IPS DF 6.9 (cell line): Measurements from ENCODE around the gene SPATA2.

Source experiments
- DNase-seq: peaks from one replicate; pipeline ENCODE4 v3.0.0-alpha.2; 2013; ENCODE audit warnings: low read depth, low spot score
- H3K27ac ChIP-seq: one replicate; pipeline ENCODE4 v1.5.1; 2013; ENCODE audit warnings: low read length, control low read depth
- H3K27me3 ChIP-seq: 2 replicates; pipeline ENCODE4 v1.6.1; 2013; ENCODE audit warnings: mild to moderate bottlenecking, low read length; ENCODE audit not compliant: control insufficient read depth, insufficient read depth
- H3K36me3 ChIP-seq: 2 replicates; pipeline ENCODE4 v1.6.1; 2013; ENCODE audit warnings: low read length; ENCODE audit not compliant: control insufficient read depth, insufficient read depth
- H3K4me1 ChIP-seq: 2 replicates; pipeline ENCODE4 v1.6.1; 2013; ENCODE audit warnings: low read length; ENCODE audit not compliant: control insufficient read depth, insufficient read depth
- H3K4me3 ChIP-seq: 2 replicates; pipeline ENCODE4 v1.5.1; 2013; ENCODE audit warnings: mild to moderate bottlenecking, low read length
- H3K9me3 ChIP-seq: 2 replicates; pipeline ENCODE4 v1.6.1; 2013; ENCODE audit warnings: low read length, inconsistent platforms; ENCODE audit not compliant: control insufficient read depth, insufficient read depth
- WGBS: extraction: QIAGEN DNeasy Blood & Tissue Kit; methylation state at CpG from one replicate; pipeline ENCODE4 v1.1.7; 2013; ENCODE audit warnings: mixed read lengths, missing lambda C conversion rate; ENCODE audit not compliant: insufficient read length, insufficient coverage; 5-methylcytosine and 5-hydroxymethylcytosine counted together

Gene SPATA2

DNA sequence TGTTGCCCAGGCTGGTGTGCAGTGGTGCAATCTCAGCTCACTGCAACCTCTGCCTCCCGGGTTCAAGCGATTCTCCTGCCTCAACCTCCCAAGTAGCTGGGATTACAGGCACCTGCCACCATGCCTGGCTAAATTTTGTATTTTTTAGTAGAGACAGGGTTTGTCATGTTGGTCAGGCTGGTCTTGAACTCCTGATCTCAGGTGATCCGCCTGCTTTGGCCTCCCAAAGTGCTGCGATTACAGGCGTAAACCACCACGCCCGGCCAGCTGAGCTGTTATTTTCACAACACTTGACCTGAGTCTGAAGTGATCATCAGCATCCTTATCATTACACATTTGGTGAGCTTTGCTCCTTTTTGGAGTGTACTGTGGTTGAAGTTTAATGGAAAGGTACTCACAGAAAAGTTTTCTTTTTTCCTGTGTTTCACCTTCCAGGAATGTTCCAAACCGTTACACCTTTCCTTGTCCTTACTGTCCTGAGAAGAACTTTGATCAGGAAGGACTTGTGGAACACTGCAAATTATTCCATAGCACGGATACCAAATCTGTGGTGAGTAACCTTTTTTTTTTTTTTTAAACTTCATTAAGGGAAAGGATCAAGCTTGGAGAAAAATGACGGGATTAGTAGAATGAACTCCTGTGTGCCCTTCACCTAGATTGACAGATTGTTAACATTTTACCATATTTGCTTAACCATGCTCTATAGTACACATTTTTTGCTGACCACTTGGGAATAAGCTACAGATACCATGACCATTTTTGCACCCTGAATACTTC lies 30.6 kb upstream of the SPATA2 start:
- no peak for DNase-seq
- Histone ChIP-seq H3K27me3 (no peaks in the 10 kb centered on the region), H3K9me3 (no peaks in the 10 kb centered on the region), H3K4me1 (no peaks in the 10 kb centered on the region), H3K36me3 (peaks cover 17% of the 10 kb centered on the region), H3K4me3 (no peak overlapping the region), H3K27ac (no peak overlapping the region)
- no CpG with 5 or more reads among the region's 10 CpGs for WGBS

DNA sequence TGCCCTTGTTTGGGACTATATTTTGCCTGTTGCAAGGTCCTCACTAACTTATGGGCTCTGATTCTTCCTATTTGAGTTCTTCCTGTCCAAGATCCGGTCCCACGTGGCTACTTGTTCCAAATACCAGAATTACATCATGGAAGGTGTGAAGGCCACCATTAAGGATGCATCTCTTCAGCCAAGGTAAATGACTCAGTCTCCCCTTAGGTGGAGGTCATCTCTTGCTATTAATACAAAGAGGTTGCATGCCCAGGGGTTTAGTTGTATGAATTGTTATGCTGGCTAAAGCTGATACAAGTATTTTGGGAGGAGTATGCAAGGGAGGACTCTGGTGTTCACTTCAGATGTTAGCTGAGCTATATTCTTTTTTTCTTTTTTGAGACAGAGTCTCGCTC lies 30.0 kb upstream of the SPATA2 start:
- DNase-seq = no peak
- Histone ChIP-seq H3K9me3 (no peaks in the 10 kb centered on the region), H3K27ac (no peak overlapping the region), H3K4me1 (no peaks in the 10 kb centered on the region), H3K4me3 (no peak overlapping the region), H3K36me3 (peaks cover 14% of the 10 kb centered on the region), H3K27me3 (no peaks in the 10 kb centered on the region)
- WGBS = no CpG with 5 or more reads among the region's 3 CpGs

DNA sequence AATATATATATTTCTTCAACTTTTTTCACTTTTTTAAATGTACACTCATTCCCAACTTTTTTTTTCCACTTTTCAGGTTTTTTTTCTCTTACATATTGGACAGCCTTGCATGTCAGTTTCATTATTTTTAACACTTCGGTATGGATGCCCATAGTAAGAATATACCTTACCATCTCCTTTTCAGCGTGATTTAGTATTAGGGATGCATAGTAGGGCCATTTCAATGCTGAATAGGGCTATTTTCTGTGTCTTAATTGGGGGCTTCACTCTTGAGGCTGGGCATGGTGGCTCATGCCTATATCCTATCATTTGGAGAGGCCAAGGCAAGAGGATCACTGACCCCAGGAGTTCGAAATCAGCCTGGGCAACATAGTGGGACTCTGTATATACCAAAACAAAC lies 27.6 kb upstream of the SPATA2 start:
- WGBS = no CpG with 5 or more reads among the region's 3 CpGs
- H3K27ac ChIP-seq = no peak overlapping the region
- H3K4me1 ChIP-seq = no peaks in the 10 kb centered on the region
- no peak overlapping the region for H3K4me3 ChIP-seq
- H3K9me3 ChIP-seq = no peaks in the 10 kb centered on the region
- DNase-seq = no peak
- no peaks in the 10 kb centered on the region for H3K27me3 ChIP-seq
- peaks cover 10% of the 10 kb centered on the region; the same call in 1 of the 2 replicates for H3K36me3 ChIP-seq

DNA sequence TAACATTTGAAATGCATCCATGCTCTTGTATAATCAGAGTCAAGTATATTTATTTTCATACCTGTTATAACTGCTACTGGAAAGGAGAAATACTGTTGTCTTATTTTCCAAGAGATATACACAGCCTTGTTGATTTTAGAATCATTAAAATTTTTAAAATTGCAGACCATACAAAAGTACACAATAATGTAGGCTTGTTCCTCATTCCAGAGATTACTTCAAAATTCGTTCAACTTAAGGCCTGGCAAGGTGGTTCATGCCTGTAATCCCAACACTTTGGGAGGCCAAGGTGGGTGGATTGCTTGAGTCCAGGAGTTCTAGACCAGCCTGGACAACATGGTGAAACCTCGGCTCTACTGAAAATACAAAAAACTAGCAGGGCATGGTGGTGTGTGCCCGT lies 27.0 kb upstream of the SPATA2 start:
- H3K4me1 ChIP-seq = no peaks in the 10 kb centered on the region
- H3K27ac ChIP-seq = no peak overlapping the region
- no peak overlapping the region for H3K4me3 ChIP-seq
- no peaks in the 10 kb centered on the region for H3K27me3 ChIP-seq
- no peak for DNase-seq
- no peaks in the 10 kb centered on the region for H3K9me3 ChIP-seq
- peaks cover 10% of the 10 kb centered on the region; the same call in 1 of the 2 replicates for H3K36me3 ChIP-seq
- no CpG with 5 or more reads among the region's 3 CpGs for WGBS

DNA sequence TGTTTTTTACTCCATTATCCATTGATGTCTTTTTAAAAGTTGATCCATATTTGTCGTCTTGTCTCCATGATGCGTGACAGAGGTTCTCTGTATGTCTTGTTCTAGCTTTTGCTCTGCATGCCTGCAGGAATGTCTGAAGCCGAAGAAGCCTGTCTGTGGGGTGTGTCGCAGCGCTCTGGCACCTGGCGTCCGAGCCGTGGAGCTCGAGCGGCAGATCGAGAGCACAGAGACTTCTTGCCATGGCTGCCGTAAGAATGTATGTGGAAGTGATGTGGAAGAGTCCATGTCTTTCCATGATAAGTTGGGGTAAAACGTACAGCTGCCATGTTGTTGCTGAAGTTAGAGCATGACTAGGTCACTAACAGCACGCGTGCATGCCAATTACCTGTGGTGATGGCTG lies 26.1 kb upstream of the SPATA2 start:
- no peak overlapping the region for H3K27ac ChIP-seq
- no peaks in the 10 kb centered on the region for H3K9me3 ChIP-seq
- no peak for DNase-seq
- no CpG with 5 or more reads among the region's 15 CpGs for WGBS
- no peaks in the 10 kb centered on the region for H3K27me3 ChIP-seq
- H3K4me1 ChIP-seq = no peaks in the 10 kb centered on the region
- H3K4me3 ChIP-seq = no peak overlapping the region
- H3K36me3 ChIP-seq = peaks cover 10% of the 10 kb centered on the region; the same call in 1 of the 2 replicates

DNA sequence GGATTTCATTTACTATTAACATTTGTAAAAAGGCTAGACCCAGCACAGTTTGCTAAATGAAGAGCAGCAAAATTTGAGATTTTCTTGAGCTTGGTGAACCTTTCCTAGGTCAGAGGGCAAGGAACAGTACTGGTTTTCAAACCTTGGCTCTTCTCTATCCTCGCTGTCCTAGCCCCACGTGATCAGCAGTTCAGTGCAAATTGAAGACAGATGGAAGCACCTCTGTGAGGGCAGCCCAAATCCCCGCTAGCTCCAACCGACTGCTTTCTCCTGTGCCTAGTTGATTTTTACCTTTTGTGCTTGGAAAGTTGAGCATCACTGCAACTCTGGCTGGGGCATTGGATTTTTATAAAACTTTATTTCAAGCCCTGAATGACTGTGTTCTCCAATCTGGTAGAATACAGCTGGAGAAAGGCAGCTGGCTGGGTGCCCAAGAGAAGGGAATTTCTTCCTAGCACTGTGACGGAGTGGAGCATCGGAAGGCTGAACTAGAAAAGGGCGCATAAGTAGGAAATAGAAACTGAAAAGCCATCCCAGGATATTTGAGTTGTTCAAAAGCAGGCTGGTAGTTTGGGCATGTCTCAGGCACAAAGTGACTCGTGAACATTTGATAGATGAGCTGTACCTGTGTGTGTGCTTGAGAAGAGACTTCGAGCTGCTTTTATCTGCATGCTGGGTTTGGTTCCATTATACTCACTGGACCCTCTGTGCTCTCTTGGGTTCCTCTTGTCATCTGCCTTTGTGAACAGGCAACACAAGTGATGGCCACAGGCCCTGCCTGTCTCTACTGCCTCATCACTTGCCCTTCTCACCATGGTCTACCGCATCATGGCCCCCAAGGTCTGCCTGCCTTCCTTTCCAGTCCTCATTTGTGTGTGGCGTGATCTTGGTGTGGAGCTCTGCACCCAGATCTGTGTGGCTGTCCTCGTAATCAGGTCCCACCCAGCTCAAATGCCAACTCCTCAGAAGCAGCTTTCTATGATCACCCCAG lies 23.1 kb upstream of the SPATA2 start:
- no peak overlapping the region for H3K27ac ChIP-seq
- H3K4me1 ChIP-seq = no peaks in the 10 kb centered on the region
- whole genome bisulfite sequencing = no CpG with 5 or more reads among the region's 12 CpGs

DNA sequence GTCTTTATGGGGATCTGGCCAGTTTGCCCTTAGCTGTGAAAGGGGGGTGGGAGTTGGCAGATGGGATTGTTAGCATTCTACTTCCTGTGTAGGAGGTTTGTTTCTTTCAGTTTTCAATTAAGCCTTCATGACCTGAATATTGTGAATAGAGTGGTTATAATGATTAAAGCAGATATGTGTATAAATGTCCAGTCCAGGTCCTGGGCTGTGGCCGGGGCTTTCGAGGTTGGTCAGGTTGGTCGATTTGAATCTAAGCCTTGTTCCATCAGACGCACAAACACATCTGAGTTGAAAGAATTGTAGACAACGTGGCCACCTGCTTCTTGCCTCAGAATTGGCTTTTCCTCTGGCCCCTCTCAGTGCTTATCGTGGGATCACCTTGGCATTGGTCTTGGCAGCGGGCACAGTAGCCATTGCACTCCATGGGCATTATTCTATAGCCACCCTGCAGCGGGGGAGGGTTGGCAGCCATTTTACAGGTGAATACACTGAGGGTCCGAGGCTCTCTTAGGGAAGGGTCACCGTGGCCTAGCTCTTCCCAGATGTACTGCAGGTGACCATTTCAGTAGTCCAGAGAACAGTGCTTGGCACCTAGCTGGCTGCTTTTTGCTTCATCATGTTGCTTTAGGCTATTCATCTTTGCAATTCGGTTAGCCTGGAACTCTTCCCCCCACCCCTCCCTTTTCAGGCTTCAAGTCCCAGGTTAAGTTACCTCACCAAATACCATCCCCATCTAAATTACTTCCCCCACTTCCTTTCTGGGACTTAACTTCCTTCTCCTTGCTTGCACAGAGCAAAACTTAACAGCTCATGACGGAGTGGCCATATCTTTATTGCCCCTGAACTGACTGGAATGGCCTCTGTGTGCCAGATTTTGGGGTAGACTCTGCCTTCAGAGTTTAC lies 21.9 kb upstream of the SPATA2 start:
- H3K9me3 ChIP-seq = no peaks in the 10 kb centered on the region
- no peaks in the 10 kb centered on the region for H3K4me1 ChIP-seq
- H3K36me3 ChIP-seq = peaks cover 7% of the 10 kb centered on the region; the same call in 1 of the 2 replicates
- no CpG with 5 or more reads among the region's 12 CpGs for WGBS
- H3K27ac ChIP-seq = no peak overlapping the region
- DNase-seq = no peak
- no peaks in the 10 kb centered on the region for H3K27me3 ChIP-seq
- H3K4me3 ChIP-seq = peak overlapping the region; percentile 90; the same call in 1 of the 2 replicates

More for the DNA sequence above, 23.1 kb upstream of the SPATA2 start:
- H3K36me3 ChIP-seq = peaks cover 7% of the 10 kb centered on the region; the same call in 1 of the 2 replicates
- no peak overlapping the region for H3K4me3 ChIP-seq
- H3K27me3 ChIP-seq = no peaks in the 10 kb centered on the region
- no peaks in the 10 kb centered on the region for H3K9me3 ChIP-seq
- DNase-seq = no peak

DNA sequence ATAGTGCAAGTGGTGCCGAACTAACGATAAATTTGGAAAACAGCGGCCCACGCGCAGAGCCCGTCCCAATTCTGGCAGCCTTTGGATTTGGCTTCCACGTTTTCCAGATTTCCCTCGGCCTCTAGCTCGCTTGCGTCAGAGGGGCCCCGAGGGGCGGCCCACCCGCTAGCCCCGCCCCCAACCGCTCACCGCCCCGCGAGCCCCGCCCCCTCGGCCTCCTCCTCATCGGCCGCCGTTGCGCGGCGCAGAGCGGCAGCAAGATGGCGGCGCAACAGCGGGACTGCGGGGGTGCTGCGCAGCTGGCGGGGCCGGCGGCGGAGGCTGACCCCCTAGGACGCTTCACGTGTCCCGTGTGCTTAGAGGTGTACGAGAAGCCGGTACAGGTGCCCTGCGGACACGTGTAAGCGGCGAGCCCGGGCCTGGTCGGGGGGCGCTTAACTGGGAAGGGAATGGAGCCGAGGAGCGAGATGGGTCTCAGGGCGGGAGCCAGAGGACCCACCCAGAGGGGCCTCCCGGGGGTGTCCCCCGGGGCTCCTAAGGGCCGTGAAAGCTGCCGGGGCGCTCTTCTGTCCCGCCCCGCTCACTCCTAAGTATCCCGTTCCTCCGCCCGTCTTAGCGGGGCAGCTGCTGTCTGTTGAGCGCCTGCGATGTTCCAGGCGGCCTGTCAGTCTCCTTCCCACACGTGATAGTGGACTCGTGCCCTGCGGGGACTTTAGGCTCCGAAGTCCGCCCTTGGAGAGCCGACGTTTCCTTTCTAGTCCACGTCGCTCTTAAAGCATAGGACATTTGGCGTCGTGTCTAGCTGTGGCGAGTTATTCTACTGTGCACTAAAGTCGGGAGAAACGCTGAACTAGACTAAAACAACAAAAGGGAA lies 21.1 kb upstream of the SPATA2 start, which contains the start of gene RNF114:
Gene RNF114, plus strand, starts transcription at position 245 of the 874 bp plus-strand sequence. Its CDS starts 16 bp downstream, at position 261.
- DNase-seq = peak; percentile 68
- H3K27ac ChIP-seq = no peak within 1 kb of the TSS
- peaks cover 4% of the 10 kb centered on the region; the same call in 1 of the 2 replicates for H3K36me3 ChIP-seq
- peak within 1 kb of the TSS; percentile 90 for H3K4me3 ChIP-seq
- no CpG with 5 or more reads among the region's 79 CpGs for WGBS
- H3K27me3 ChIP-seq = no peaks in the 10 kb centered on the region
- no peaks in the 10 kb centered on the region for H3K9me3 ChIP-seq
- no peaks in the 10 kb centered on the region for H3K4me1 ChIP-seq

DNA sequence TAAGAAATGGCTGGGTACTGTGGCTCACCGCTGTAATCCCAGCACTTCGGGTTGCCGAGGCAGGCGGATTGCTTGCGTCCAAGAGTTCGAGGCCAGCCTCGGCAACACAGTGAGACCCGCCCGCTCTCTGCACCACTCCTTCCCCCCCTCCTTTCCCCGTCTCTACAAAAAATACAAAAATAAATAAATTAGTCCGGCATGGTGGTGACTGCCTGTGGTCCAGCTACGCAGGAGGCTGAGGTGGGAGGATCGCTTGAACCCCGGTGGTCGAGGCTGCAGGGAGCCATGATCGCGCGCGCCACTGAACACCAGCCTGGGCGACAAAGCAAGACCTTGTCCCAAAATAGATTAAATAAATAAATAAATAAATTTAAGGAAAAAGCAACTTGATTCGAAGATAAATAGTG lies 20.4 kb upstream of the SPATA2 start:
- no peak for DNase-seq
- Histone ChIP-seq H3K9me3 (no peaks in the 10 kb centered on the region), H3K4me1 (no peaks in the 10 kb centered on the region), H3K27me3 (no peaks in the 10 kb centered on the region), H3K4me3 (no peak overlapping the region; the same call in 1 of the 2 replicates), H3K27ac (no peak overlapping the region), H3K36me3 (0 out of 2 replicates have a peak, but pooled peaks cover 3% of the 10 kb centered on the region)
- no CpG with 5 or more reads among the region's 21 CpGs for WGBS
